Stimulated activated effector memory CD8-positive, alpha-beta T cell treated with anti-CD3 and anti-CD28 coated beads, Interleukin-12 subunit alpha, Interleukin-12 subunit beta, amount 100 ng/mL, for 72 hours (primary cell): ENCODE data around the gene LRRC59.
"Not testable (repeated sequence)": the region's sequence is repeated elsewhere in the genome, so short reads cannot be mapped to it uniquely, and the experiment has no call there.

ENCODE experiments used
- ATAC-seq: fragments of 150-1000 bp; cut with Tn5 transposase; 2 replicates; pipeline ENCODE4 v1.10.0; 2021
- DNase-seq, 2 donors: peaks; one replicate each; pipeline ENCODE4 v3.0.0; 2021 to 2022; ENCODE audit warnings: low spot score in 2 of 2
- H3K27ac Mint-ChIP-seq: one replicate; pipeline ENCODE4 v1.8.0; 2022; ENCODE audit warnings: mild to moderate bottlenecking, mixed read lengths
- H3K36me3 Mint-ChIP-seq: one replicate; pipeline ENCODE4 v1.8.0; 2022; ENCODE audit warnings: mild to moderate bottlenecking, mixed read lengths
- H3K4me1 Mint-ChIP-seq: one replicate; pipeline ENCODE4 v1.8.0; 2022; ENCODE audit warnings: mixed read lengths
- H3K4me3 Mint-ChIP-seq: one replicate; pipeline ENCODE4 v1.8.0; 2022; ENCODE audit warnings: mild to moderate bottlenecking, mixed read lengths
- H3K9me3 Mint-ChIP-seq: one replicate; pipeline ENCODE4 v1.8.0; 2022; ENCODE audit warnings: mixed read lengths

LRRC59 gene

DNA sequence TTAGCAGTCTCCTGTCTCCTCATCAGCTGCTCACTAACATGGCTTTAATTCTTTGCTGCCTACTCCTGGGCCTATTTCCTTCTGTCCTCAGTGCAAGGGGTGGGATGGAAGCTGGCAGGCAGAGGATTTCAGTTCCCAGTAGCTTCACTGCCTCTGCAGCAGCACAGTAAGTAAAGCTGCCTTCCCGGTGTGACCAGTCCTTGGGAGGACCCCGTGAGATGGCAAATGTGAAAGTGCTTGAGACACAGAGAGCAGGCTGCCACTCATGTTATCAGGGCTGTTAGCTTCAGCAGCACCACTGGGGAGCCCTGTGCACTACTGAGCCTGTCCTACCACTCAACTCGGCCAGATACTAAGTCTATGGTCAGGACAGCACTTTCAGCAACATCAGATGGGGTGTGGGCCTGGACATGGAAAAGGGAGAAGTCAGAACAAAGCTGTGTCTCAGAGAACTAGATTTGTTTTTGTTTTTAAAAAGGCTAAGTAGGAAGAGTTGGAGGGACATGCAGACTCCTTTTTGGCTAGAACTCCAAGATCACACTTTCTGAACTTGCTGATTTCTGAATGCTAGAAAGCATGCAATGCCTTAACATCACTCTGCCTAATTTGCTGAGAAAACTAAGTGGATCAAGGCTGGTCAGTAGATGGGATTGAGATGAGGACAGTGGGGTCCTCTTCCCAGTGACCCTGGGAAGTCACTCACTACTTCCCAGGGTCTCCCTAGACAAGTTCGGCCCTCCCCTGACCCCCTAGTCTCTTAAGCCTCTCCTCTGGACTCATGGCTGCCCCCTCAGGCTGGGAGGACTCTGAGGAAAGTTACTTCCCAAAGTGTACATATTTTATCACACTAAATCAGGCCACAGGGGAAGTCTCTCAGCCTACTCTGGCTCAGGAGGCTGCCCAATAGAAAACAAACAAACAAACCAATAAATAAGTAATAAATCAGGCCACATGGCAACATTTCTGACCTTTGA lies 29.8 kb upstream of the LRRC59 start:
- DNase-seq (peak in 1 of 2 donors; percentile 67), ATAC-seq (peak; percentile 56)
- Mint-ChIP-seq H3K9me3 (no peaks in the 10 kb centered on the region), H3K4me1 (peaks cover 25% of the 10 kb centered on the region), H3K27ac (peak overlapping the region; percentile 88), H3K4me3 (peak overlapping the region; percentile 79), H3K36me3 (no peaks in the 10 kb centered on the region)

DNA sequence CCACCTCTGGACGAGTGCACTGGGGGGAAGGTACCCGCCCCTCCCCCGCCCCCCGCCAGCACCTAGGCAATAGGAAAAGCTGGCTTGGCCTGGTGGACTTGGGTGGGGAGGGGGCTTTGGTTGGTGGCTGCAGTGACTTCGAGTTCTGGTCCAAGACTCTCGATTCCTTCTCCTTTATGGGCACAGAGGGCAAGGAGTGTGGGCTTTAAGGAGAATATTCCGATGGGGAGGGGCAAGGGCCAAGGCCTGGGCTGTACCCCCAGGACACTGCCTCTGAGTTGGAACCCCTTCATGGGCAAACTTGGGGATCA lies 29.1 kb upstream of the LRRC59 start:
- ATAC-seq (peak; percentile 2), DNase-seq (no peak)
- Mint-ChIP-seq H3K27ac (peak overlapping the region; percentile 88), H3K9me3 (no peaks in the 10 kb centered on the region), H3K36me3 (no peaks in the 10 kb centered on the region), H3K4me1 (peaks cover 30% of the 10 kb centered on the region), H3K4me3 (peak overlapping the region; percentile 79)

DNA sequence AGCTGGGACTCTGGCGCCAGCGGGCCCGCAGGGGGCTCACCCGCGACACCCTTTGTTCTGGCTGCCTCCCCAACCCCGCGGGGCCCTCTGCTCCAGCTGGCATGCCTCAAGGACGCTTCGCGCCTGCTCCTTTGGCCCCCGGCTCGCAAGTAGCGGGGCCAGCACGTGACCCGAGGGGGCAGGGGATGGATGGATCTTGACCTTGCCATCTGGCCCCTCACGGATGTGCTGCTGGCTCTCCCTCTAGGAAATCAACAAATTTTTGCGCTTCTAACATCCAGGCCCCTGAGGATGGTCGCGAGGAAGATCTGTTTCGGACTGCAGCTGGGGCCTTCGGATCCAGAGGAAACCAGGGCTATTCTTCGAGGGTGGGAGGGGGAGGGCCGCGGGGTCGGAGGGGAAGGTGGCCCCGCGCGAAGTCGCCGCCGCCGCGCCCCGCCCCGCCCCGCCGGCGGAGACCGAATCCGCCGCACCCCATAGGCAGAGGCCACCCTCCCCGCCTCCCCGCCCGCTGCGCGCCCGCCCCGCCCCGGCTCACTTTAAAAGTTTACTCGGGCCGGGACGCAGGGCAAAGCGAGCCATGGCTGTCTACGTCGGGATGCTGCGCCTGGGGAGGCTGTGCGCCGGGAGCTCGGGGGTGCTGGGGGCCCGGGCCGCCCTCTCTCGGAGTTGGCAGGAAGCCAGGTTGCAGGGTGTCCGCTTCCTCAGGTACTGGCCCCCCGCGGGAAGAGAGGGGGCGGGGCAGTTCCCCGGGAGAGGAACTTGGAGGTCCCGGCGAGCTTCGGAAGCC lies 28.6 kb upstream of the LRRC59 start, which contains the start of gene ACSF2:
Gene ACSF2 (plus strand): TSS at position 537 of the 790 bp plus-strand sequence. CDS start 44 bp downstream, at position 581.
- Mint-ChIP-seq H3K4me3 (peak within 1 kb of the TSS; percentile 79), H3K4me1 (peaks cover 35% of the 10 kb centered on the region), H3K36me3 (no peaks in the 10 kb centered on the region), H3K27ac (peak within 1 kb of the TSS; percentile 88), H3K9me3 (no peaks in the 10 kb centered on the region)
- DNase-seq (peak; percentile 62 to 82), ATAC-seq (peak; percentile 93)

DNA sequence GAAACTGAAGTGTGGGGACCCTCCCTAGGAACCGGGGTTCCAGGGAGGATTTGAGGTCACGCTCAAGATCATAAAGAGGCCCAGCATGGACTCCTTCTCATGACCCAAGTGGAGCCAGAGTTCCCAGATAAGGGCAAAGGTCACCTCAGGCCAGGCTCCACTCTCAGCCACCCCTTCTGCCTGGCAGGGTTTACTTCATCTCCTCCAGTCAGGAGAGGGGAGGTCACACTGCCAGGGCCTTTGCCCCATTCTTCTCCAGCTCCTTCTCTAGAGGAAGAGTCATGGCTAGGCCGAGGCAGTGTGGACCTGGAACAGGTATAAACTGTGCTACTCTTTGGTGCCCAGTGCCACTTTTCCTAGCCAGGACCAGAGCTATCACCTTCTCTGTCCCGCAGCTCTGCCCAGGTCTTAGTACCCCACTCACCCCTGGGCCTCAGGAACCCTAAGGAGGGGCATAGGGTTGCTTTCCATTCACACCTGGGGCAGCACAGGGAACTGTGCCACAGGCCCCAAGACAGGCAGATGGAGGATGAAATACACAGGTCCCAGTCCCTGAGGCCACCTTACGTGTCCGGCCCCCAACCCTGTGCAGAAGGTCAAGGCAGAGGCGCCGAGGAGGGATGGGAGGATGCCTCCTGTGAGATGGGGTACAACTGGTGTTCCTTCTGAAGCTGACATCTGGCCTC lies 27.8 kb upstream of the LRRC59 start:
- no peaks in the 10 kb centered on the region for H3K36me3 Mint-ChIP-seq
- H3K4me1 Mint-ChIP-seq, result peaks cover 35% of the 10 kb centered on the region
- no peaks in the 10 kb centered on the region for H3K9me3 Mint-ChIP-seq
- peak overlapping the region; percentile 79 for H3K4me3 Mint-ChIP-seq
- H3K27ac Mint-ChIP-seq, result peak overlapping the region; percentile 88
- DNase-seq (no peak), ATAC-seq (no peak)

DNA sequence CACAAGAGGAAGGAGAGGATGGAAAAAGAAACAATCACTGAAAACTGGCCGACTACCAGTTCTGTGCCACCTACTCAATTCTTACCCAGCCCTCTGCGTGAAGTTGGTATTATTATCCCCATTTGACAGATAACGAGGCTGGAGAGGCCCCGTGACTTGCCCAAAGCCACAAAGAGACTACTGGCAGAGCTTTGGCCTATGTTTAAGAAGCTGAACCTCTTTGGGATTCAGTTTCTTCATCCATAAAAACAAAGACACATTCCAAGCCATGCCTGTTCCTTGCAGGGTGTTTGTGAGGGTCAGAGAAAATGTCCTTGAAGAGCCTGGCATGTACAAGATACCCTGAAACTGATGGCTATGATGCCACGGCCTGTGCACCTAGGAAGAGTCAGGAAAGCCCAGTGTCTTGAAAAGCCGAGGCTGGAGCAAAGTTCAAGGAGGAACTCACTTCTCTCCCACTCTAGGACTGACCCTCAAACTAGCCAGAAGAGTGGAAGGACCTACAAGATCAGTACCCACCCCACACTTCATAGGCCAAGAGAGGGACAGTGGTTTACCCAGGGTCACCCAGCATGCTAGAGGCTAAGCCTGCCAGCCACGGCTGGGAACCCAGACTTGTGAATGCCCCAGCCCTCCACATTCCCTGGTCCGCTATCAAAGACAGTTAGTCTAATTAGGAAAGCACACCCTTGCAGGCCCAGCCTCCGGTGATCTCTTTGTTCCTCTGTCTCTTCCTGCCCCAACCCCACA lies 27.1 kb upstream of the LRRC59 start:
- no peak for DNase-seq
- no peak for ATAC-seq

DNA sequence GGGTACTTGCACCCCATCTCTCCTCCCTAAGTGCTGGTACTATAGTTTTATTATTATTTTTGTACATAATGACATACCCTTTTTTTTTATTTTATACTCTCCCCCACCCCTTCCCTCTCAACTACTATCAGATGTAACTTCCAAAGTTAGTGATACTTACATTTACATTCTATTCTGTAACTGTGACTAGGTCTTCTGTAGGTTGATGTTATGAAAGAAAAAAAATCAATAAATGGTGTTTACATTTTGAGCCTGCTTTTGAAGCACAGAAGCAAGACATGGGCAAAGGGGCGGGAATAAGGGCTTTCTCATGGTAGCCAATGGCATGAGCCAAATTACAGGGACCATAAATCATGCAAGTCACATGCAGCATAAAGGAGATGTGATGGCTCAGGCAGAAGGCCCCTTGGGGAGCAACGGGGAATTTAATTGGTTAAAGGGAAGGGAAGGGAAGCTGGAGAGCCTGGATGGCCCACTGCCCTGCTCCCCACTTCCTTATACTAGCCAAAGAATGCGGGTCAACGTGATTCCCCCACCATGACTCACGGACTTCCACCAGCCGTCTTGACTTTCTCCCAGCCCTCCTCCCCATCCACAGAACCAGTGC lies 26.3 kb upstream of the LRRC59 start:
- peaks cover 40% of the 10 kb centered on the region for H3K4me1 Mint-ChIP-seq
- H3K9me3 Mint-ChIP-seq, result peaks cover 2% of the 10 kb centered on the region
- H3K27ac Mint-ChIP-seq, result no peak overlapping the region
- H3K4me3 Mint-ChIP-seq, result no peak overlapping the region
- DNase-seq (no peak), ATAC-seq (no peak)
- H3K36me3 Mint-ChIP-seq, result no peaks in the 10 kb centered on the region

More for the DNA sequence above, 27.1 kb upstream of the LRRC59 start:
- Mint-ChIP-seq H3K4me1 (peaks cover 36% of the 10 kb centered on the region), H3K36me3 (no peaks in the 10 kb centered on the region), H3K4me3 (no peak overlapping the region), H3K27ac (no peak overlapping the region), H3K9me3 (no peaks in the 10 kb centered on the region)

DNA sequence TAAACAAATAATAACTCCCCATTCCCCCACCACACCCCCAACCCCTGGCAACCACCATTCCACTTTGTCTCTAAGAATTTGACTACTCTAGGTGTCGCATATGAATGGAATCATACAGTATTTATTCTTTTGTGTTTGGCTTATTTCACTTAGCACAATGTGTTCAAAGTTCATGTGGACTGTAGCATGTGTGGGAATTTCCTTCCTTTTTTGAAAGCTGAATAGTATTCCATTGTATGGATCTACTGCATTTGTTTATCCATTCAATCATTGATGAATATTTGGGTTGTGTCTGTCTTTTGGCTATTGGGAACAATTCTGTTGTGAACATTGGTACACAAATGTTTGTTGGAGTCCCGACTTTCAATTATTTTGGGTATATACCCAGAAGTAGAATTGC lies 25.4 kb upstream of the LRRC59 start:
- Mint-ChIP-seq H3K27ac (no peak overlapping the region), H3K4me3 (no peak overlapping the region), H3K9me3 (peaks cover 2% of the 10 kb centered on the region), H3K4me1 (peaks cover 37% of the 10 kb centered on the region), H3K36me3 (no peaks in the 10 kb centered on the region)
- DNase-seq (no peak), ATAC-seq (no peak)

DNA sequence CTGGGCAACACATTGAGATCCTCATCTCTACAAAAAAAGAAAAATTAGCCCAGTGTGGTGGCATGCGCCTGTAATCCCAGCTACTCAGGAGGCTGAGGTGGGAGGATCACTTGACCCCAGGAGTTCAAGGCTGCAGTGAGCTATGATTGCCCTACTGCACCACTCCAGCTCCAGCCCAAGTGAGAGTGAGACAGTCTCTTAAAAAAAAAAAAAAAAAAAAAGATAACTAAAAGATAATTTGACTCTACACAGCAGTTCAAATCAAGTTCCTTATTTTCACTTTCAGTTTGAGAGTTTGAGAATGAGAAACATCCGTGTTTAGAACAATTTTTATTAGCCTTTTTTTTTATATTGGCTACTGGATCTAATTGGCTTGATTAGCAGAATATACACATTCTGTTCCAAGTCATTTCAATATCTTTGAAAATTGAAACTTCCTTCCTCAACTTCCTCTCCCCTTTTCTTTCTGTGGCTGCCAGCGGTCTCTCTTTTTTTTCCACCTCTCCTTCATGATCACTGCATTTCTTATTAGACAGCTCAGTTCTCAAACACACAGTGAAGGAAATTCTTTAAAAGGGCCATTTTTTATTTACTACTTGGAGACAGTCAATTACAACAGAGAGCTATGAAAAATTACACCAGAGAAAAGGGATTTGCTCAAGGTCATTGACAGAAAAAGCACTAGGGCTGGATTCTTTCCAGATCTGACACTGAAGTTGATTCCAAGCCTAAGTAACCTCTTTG lies 24.2 kb upstream of the LRRC59 start:
- Mint-ChIP-seq H3K4me3 (peak overlapping the region; percentile 54), H3K27ac (peak overlapping the region; percentile 88), H3K4me1 (peaks cover 25% of the 10 kb centered on the region), H3K36me3 (no peaks in the 10 kb centered on the region), H3K9me3 (peaks cover 2% of the 10 kb centered on the region)
- peak; percentile 22 for ATAC-seq
- DNase-seq, result no peak

DNA sequence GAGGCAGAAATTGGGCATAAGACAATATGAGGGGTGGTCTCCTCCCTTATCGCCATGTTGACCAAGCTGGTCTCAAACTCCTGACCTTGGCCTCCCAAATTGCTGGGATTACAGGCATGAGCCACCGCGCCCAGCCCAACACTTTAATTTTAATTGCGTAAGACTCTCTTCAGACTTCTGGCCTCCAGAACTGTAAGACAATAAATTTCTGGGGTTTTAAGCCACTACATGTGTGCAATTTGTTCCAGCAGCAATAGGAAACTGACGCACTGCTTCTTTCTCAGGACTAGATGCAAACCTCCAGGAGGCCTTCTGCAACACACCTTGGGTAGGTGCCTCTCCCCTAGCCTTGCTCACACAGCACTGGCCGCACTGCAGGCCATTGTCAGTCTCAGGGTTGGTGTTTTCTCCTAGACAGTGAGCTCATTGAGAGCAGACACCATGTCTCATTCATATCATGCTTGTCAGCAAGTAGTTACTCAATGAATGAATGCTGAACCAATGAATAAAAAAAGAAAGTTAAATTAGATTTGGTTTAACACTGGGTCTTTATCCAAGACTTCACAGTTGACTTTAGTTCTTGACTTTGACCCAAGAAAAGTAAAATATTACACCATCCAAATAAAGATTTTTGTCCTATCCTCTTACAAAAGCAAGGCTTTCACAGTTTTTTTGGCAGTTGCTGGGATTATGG lies 23.2 kb upstream of the LRRC59 start:
- DNase-seq (no peak), ATAC-seq (no peak)
- Mint-ChIP-seq H3K4me1 (peaks cover 21% of the 10 kb centered on the region), H3K4me3 (peak overlapping the region; percentile 54), H3K9me3 (peaks cover 2% of the 10 kb centered on the region), H3K27ac (peak overlapping the region; percentile 88), H3K36me3 (no peaks in the 10 kb centered on the region)

DNA sequence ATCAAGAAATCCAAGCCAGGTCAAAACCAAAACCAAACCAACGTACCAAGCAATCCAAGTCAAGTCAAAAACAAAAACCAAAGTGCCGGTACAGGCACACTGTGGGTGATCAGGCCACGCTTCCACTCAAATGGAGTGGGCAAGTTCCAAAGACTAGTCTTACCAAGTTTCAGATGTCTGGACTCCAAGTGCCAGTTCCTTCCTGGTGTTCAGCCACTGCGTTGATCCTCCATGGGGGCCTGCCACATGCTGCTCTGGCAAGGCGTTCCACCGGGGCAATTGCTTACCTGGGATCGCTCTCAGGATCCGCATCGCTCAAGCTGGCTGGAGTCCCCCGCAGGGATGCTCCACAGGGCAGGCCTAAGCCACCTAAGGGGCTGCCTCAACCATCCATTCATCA lies 22.3 kb upstream of the LRRC59 start:
- H3K4me3 Mint-ChIP-seq, ATAC-seq, H3K36me3 Mint-ChIP-seq, DNase-seq, H3K9me3 Mint-ChIP-seq, H3K27ac Mint-ChIP-seq: not testable (repeated sequence)
- peaks cover 15% of the 10 kb centered on the region for H3K4me1 Mint-ChIP-seq

DNA sequence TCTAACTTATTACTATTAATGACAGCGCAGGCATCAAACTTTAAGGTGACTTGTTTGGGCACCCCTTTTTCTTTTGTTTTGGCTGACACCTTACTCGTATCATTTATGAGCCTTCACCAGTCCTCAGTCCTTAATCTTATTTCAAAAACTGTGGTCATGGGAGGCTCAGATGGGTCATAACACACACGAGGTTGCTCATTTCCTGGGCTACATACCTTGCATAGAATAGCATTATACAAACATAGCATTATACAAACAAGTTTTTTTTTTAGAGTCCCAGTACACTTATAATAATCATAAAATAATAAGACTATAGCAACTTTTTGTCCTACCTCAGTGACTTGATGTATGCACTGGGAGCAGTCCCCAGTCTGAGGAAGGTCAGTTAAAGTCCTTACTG lies 17.5 kb upstream of the LRRC59 start:
- Mint-ChIP-seq H3K4me3 (no peak overlapping the region), H3K4me1 (peaks cover 5% of the 10 kb centered on the region), H3K27ac (no peak overlapping the region), H3K36me3 (no peaks in the 10 kb centered on the region), H3K9me3 (peaks cover 2% of the 10 kb centered on the region)
- DNase-seq, result no peak
- ATAC-seq, result no peak

DNA sequence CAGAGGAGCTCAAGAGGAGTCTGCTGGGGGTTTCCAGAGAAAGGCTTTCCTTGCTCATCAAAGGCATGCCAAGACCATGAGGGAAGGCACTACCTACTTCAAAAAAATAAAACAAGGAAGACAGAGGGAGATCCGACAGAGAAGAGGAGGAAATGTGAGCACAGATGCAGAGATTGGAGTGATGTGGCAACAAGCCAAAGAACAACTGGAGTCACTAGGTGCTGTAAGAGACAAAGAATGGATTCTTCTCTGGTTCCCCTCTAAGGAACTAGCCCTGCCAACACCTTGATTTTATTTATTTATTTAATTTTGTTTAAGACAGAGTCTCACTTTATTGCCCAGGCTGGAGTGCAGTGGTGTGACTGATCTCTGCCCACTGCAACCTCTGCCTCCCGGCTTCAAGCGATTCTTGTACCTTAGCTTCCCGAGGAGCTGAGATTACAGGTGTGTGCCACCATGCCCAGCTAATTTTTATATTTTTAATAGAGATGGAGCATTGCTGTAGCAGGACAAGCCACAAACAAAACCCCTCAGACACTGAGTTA lies 14.9 kb upstream of the LRRC59 start:
- H3K27ac Mint-ChIP-seq, result no peak overlapping the region
- H3K9me3 Mint-ChIP-seq, result no peaks in the 10 kb centered on the region
- H3K4me1 Mint-ChIP-seq, result no peaks in the 10 kb centered on the region
- H3K4me3 Mint-ChIP-seq, result no peak overlapping the region
- DNase-seq (no peak), ATAC-seq (no peak)
- H3K36me3 Mint-ChIP-seq, result no peaks in the 10 kb centered on the region

DNA sequence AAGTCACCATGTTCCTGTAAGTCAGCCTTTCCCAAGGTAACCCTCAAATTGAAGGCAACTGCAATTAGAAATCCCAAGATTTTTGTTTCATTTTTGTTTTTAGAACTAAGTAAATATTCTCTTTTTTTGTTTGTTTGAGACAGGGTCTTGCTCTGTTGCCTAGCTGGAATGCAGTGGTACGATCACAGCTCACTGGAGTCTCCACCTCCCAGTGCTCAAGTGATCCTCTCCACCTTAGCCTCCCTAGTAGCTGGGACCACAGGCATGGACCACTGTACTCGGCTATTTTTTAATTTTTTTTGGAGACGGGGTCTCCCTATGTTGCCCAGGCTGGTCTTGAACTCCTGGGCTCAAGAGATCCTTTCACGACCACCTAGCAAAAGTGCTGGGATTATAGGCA lies 10.6 kb upstream of the LRRC59 start:
- H3K4me1 Mint-ChIP-seq, result no peaks in the 10 kb centered on the region
- H3K9me3 Mint-ChIP-seq, result no peaks in the 10 kb centered on the region
- no peaks in the 10 kb centered on the region for H3K36me3 Mint-ChIP-seq
- H3K27ac Mint-ChIP-seq, result no peak overlapping the region
- ATAC-seq, result no peak
- no peak for DNase-seq
- no peak overlapping the region for H3K4me3 Mint-ChIP-seq
